ENCODE data around the gene ZNF180.
"Not testable (repeated sequence)": the region's sequence is repeated elsewhere in the genome, so short reads cannot be mapped to it uniquely, and the experiment has no call there.

The ZNF180 gene

GRCh38 chr19:44499962-44500949, at the start of gene ZNF180:
ZNF180 (minus strand) TSS chr19:44500522; CDS start chr19:44497334, 3,188 bp downstream.
- DNase-seq: peak; percentile 95

GRCh38 chr19:44549507-44549906, 49.2 kb upstream of the ZNF180 start:
- no peak for DNase-seq

GRCh38 chr19:44548736-44549135, 48.4 kb upstream of the ZNF180 start:
- no peak for DNase-seq

GRCh38 chr19:44544031-44544430, 43.7 kb upstream of the ZNF180 start:
- no peak for DNase-seq

GRCh38 chr19:44542671-44543070, 42.3 kb upstream of the ZNF180 start:
- DNase-seq: no peak

GRCh38 chr19:44540736-44541135, 40.4 kb upstream of the ZNF180 start:
- no peak for DNase-seq

- DNase-seq: no peak
Observed at GRCh38 chr19:44539991-44540390, 39.7 kb upstream of the ZNF180 start.

- no peak for DNase-seq
Observed at GRCh38 chr19:44539236-44539826, 39.0 kb upstream of the ZNF180 start.

- not testable (repeated sequence) for DNase-seq
Observed at GRCh38 chr19:44535361-44535760, 35.0 kb upstream of the ZNF180 start.

- no peak for DNase-seq
Observed at GRCh38 chr19:44532819-44533218, 32.5 kb upstream of the ZNF180 start.

GRCh38 chr19:44530777-44531176, 30.5 kb upstream of the ZNF180 start:
- no peak for DNase-seq

GRCh38 chr19:44529536-44529935, 29.2 kb upstream of the ZNF180 start, which contains the start of gene CEACAM20:
CEACAM20 (minus strand) TSS chr19:44529675; CDS start chr19:44529509, 166 bp downstream.
- DNase-seq: no peak

- no peak for DNase-seq
Observed at GRCh38 chr19:44527554-44527953, 27.2 kb upstream of the ZNF180 start.

- no peak for DNase-seq
Observed at GRCh38 chr19:44525721-44526430, 25.6 kb upstream of the ZNF180 start.

- DNase-seq: no peak
Observed at GRCh38 chr19:44521370-44521769, 21.0 kb upstream of the ZNF180 start.

- no peak for DNase-seq
Observed at GRCh38 chr19:44517146-44517545, 16.8 kb upstream of the ZNF180 start.

GRCh38 chr19:44515907-44516306, 15.6 kb upstream of the ZNF180 start:
- no peak for DNase-seq

- DNase-seq: no peak
Observed at GRCh38 chr19:44515031-44515430, 14.7 kb upstream of the ZNF180 start.

- DNase-seq: peak; percentile 2
Observed at GRCh38 chr19:44512326-44513298, 12.3 kb upstream of the ZNF180 start.

GRCh38 chr19:44509478-44509877, 9.2 kb upstream of the ZNF180 start:
- DNase-seq: no peak

- no peak for DNase-seq
Observed at GRCh38 chr19:44499559-44499958, 763 bp downstream of the ZNF180 start.

GRCh38 chr19:44498988-44499387, 1.3 kb downstream of the ZNF180 start:
- no peak for DNase-seq
